ENCODE results near the gene CTCF. TPM values are rescaled to one million over a fixed set of nuclear protein-coding genes. Genes with fewer than 3 reads are reported as not detected.

CTCF gene
- total RNA-seq (2022; extraction: Qiagen RNA extraction) = 32.2 to 41.6 TPM (median 39.0 TPM) in 5 replicates

GRCh38 chr16:67562526-67562917 lies at the start of gene CTCF:
CTCF (plus strand) TSS chr16:67562526; CDS start chr16:67610833, 48,307 bp downstream.

DNA sequence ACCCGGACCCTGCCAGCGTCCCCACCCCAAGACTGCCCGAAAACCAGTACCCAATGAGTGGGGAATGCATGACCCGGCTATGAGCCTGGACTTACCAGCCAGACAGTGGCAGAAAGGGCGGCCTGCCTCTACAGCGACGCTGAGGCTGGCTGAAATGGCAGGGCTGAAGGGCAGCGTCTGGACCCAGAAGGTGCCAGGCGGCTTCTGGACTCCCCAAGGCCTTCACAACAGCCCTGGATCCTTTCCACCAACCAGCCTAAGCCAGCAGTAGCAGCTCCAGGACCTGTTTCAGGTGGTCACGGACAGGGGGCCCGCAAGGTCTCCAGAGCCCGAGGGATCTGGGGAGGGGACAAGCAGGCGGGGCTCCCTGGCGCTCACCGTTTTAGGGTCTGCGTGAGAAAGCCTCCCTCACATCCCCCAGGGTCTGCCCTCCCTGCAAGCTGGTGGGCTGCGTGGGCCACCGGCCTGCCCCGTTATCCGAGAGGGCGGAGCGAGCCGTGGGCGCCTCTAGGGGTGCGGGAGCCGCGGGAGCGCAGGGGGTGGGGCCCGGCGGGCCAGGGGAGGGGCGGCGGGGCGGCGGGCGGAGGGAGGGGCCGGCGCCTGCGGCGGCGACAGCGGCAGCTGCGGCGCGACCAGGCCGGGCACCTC lies 34.0 kb upstream of the CTCF start, which contains the start of gene RIPOR1:
Gene RIPOR1 (plus strand): TSS at position 608 of the 648 bp plus-strand sequence. CDS start 9,618 bp downstream, outside the sequence.

DNA sequence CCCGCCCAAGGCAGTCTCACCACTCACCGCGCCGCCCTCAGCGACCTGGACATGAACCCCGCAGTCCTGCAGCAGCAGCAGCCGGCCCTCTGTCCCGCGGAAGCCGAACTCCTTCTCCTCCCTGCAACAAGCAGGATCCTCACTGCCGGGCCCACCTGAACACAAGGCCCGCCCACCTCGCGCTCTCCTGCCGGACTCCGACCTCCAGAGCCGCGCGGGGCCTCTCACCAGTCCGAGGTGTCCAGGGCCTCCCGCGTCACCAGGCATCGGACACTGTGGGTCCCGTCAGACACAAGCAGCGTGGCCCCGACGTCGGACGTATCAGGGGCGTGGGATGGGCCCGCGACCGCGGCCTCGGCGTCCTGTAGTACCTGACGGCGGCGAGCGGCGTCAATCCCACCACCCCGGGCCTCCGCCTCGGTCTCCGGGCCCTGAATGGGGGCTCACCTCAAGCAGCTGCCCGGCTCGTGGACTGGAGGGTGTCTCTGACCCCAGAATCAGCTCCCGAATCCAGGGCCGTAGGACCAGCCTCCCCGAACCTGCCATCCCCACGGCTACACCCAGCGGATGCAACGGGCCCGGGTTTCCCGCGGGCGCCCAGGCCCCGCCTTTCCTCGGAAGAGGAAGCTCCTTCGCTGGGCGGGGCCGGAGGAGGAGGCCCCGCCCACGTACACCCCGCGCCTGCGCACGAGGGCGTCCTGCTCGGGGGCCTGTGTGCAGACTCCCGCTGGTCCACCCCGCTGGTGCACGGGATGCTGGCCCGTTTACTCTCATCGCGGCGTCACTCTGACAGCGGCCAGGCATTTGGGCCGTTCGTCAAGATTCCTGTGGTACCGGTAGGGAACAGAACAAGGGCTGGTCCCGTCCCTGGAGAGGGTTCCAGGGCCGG lies 97.6 kb downstream of the CTCF start, which contains the start of gene ACD:
Gene ACD (minus strand): TSS at position 586 of the 889 bp plus-strand sequence. CDS start 40 bp downstream, at position 546.

GRCh38 chr16:67660564-67661028 lies 98.3 kb downstream of the CTCF start, which contains the start of gene PARD6A:
PARD6A (plus strand) TSS chr16:67660960; CDS start chr16:67661039, 79 bp downstream.

GRCh38 chr16:67666559-67667452 lies 104.5 kb downstream of the CTCF start, which contains the start of the genes C16orf86 and ENKD1:
C16orf86 (plus strand) TSS chr16:67666814; CDS start chr16:67666971, 157 bp downstream.
ENKD1 (minus strand) TSS chr16:67666750; CDS start chr16:67666442, 308 bp downstream.

Other genes starting within 250 kb of the CTCF start
- 0.11 to 0.47 TPM (median 0.34 TPM) in 5 replicates for gene KCTD19, start 235.8 kb upstream of the CTCF start, total RNA-seq (2022; extraction: Qiagen RNA extraction)
- gene LRRC36, start 235.7 kb upstream of the CTCF start, total RNA-seq (2022; extraction: Qiagen RNA extraction) = 0.11 to 0.14 TPM in 2 of 5 replicates, not detected in the others
- gene TPPP3, start 169.0 kb upstream of the CTCF start, total RNA-seq (2022; extraction: Qiagen RNA extraction) = 9.2 to 13.3 TPM (median 12.4 TPM) in 5 replicates
- 4.6 to 7.4 TPM (median 5.5 TPM) in 5 replicates for gene ZDHHC1, start 146.0 kb upstream of the CTCF start, total RNA-seq (2022; extraction: Qiagen RNA extraction)
- 1.6 to 3.3 TPM (median 2.4 TPM) in 5 replicates for gene HSD11B2, start 131.4 kb upstream of the CTCF start, total RNA-seq (2022; extraction: Qiagen RNA extraction)
- 103 to 118 TPM (median 107 TPM) in 5 replicates for gene ATP6V0D1, start 81.4 kb upstream of the CTCF start, total RNA-seq (2022; extraction: Qiagen RNA extraction)
- 0.13 TPM in 1 of 5 replicates, not detected in the others for gene AGRP, start 79.0 kb upstream of the CTCF start, total RNA-seq (2022; extraction: Qiagen RNA extraction)
- gene RIPOR1, start 33.7 kb upstream of the CTCF start, total RNA-seq (2022; extraction: Qiagen RNA extraction) = 36.3 to 42.3 TPM (median 38.6 TPM) in 5 replicates
- gene CARMIL2, start 82.6 kb downstream of the CTCF start, total RNA-seq (2022; extraction: Qiagen RNA extraction) = 1.5 to 2.6 TPM (median 2.0 TPM) in 5 replicates
- 26.7 to 36.7 TPM (median 33.8 TPM) in 5 replicates for gene ACD, start 97.7 kb downstream of the CTCF start, total RNA-seq (2022; extraction: Qiagen RNA extraction)
- gene PARD6A, start 98.4 kb downstream of the CTCF start, total RNA-seq (2022; extraction: Qiagen RNA extraction) = 1.7 to 2.8 TPM (median 2.2 TPM) in 5 replicates
- gene ENKD1, start 104.2 kb downstream of the CTCF start, total RNA-seq (2022; extraction: Qiagen RNA extraction) = 7.4 to 10.9 TPM (median 9.7 TPM) in 5 replicates
- 0.06 to 0.14 TPM (median 0.10 TPM) in 3 of 5 replicates, not detected in the others for gene C16orf86, start 104.3 kb downstream of the CTCF start, total RNA-seq (2022; extraction: Qiagen RNA extraction)
- gene GFOD2, start 156.8 kb downstream of the CTCF start, total RNA-seq (2022; extraction: Qiagen RNA extraction) = 14.3 to 17.7 TPM (median 16.4 TPM) in 5 replicates
- gene RANBP10, start 244.0 kb downstream of the CTCF start, total RNA-seq (2022; extraction: Qiagen RNA extraction) = 6.6 to 10.3 TPM (median 9.8 TPM) in 5 replicates
- 0.25 to 0.67 TPM (median 0.52 TPM) in 5 replicates for gene TSNAXIP1, start 244.4 kb downstream of the CTCF start, total RNA-seq (2022; extraction: Qiagen RNA extraction)